OCI-LY1 (cell line): Measurements from ENCODE around the gene LDHAL6B.

Experiments
- EZH2 ChIP-seq: fragments of 200-600 bp; sonication (generic), shearing (Covaris generic); IDR thresholded peaks from 2 replicates; pipeline ENCODE4 v1.8.0; 2017; ENCODE audit warnings: borderline replicate concordance, mixed run types, mild to moderate bottlenecking, antibody characterized with exemption, low read length, moderate library complexity, mixed read lengths
- TF ChIP-seq, protein P1 (sequence below): fragments of 200-600 bp; sonication (generic), shearing (Covaris generic); IDR thresholded peaks from 2 replicates; pipeline ENCODE4 v1.5.1; 2017; ENCODE audit warnings: mild to moderate bottlenecking, antibody characterized with exemption, low read length, moderate library complexity, mixed read lengths

DNA sequence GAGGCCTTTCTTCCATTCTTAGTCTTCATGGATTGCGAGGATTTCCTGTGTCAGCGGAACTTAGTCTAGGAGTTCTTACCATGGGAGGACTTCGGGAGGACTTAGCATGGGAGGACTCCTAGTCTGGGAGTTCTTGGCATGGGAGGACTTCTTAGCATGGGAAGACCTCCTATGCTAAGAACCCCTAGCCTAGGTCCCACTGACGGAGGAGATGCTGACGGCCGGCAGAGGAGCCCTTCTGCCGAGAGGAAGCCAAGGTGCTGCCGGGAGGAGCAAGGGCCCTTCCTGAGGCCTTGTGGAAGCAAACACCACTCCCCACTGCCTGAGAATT is 35.6 kb upstream of the LDHAL6B start:
- TF ChIP-seq, protein P1, sequence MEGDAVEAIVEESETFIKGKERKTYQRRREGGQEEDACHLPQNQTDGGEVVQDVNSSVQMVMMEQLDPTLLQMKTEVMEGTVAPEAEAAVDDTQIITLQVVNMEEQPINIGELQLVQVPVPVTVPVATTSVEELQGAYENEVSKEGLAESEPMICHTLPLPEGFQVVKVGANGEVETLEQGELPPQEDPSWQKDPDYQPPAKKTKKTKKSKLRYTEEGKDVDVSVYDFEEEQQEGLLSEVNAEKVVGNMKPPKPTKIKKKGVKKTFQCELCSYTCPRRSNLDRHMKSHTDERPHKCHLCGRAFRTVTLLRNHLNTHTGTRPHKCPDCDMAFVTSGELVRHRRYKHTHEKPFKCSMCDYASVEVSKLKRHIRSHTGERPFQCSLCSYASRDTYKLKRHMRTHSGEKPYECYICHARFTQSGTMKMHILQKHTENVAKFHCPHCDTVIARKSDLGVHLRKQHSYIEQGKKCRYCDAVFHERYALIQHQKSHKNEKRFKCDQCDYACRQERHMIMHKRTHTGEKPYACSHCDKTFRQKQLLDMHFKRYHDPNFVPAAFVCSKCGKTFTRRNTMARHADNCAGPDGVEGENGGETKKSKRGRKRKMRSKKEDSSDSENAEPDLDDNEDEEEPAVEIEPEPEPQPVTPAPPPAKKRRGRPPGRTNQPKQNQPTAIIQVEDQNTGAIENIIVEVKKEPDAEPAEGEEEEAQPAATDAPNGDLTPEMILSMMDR, result no peak
- TF ChIP-seq EZH2, result no peak
